K562 (cell line): Measurements from ENCODE around the gene ANKRD65. TPM values are rescaled to one million over a fixed set of nuclear protein-coding genes. Genes with fewer than 3 reads are reported as not detected.

Experiments used
- BACH1 ChIP-seq: fragments of 200-800 bp; sonication (Bioruptor generic); IDR thresholded peaks from 2 replicates; pipeline ENCODE4 v1.6.1; 2016; ENCODE audit warnings: missing genetic modification characterization, missing compliant biosample characterization
- CHCHD3 ChIP-seq: fragments of 250-450 bp; sonication (Bioruptor Pico); IDR thresholded peaks from 2 replicates; pipeline ENCODE4 v2.1.2; 2022; ENCODE audit warnings: mild to moderate bottlenecking
- ERF ChIP-seq: fragments of 450-650 bp; formaldehyde crosslinking; IDR thresholded peaks from 2 replicates; pipeline ENCODE4 v1.4.0; 2020; ENCODE audit warnings: mild to moderate bottlenecking, mixed read lengths
- ESRRA ChIP-seq: fragments of 450-650 bp; IDR thresholded peaks from 2 replicates; pipeline ENCODE4 v1.6.1; 2014; ENCODE audit warnings: low read depth, mild to moderate bottlenecking, moderate library complexity, borderline replicate concordance
- GABPA ChIP-seq: fragments of 200-800 bp; sonication (Bioruptor generic); conservative IDR thresholded peaks from 2 replicates; pipeline ENCODE4 v1.6.1; 2016; ENCODE audit warnings: low read depth, missing genetic modification characterization, missing compliant biosample characterization
- GATAD2B ChIP-seq: fragments of 450-650 bp; IDR thresholded peaks from 2 replicates; pipeline ENCODE4 v1.6.1; 2017; ENCODE audit warnings: mild to moderate bottlenecking, borderline replicate concordance
- HCFC1 ChIP-seq: IDR thresholded peaks from 2 replicates; pipeline ENCODE4 v1.6.1; 2012; ENCODE audit warnings: low read depth, low read length, improper control_type of control experiment
- HDAC6 ChIP-seq: IDR thresholded peaks from 2 replicates; pipeline ENCODE4 v1.6.1; 2012; ENCODE audit warnings: low read depth, mild to moderate bottlenecking, control low read depth, inconsistent platforms, low read length, moderate library complexity
- HNRNPLL ChIP-seq: fragments of 200-400 bp; formaldehyde crosslinking; IDR thresholded peaks from 2 replicates; pipeline ENCODE4 v1.6.1; 2017; ENCODE audit warnings: low read length, low read depth, mild to moderate bottlenecking; ENCODE audit not compliant: poor library complexity, severe bottlenecking
- KDM1A ChIP-seq, 2 experiments: fragments of 450-650 bp; IDR thresholded peaks; 2 replicates each; pipeline ENCODE4 v1.6.1; 2016; ENCODE audit warnings: mild to moderate bottlenecking in 2 of 2
- MAFF ChIP-seq: IDR thresholded peaks from 2 replicates; pipeline ENCODE4 v1.6.1; 2012; ENCODE audit warnings: low read length, improper control_type of control experiment
- NEUROD1 ChIP-seq: fragments of 150-350 bp; IDR thresholded peaks from 2 replicates; pipeline ENCODE4 v1.6.1; 2014; ENCODE audit warnings: borderline replicate concordance, low read length, low read depth; ENCODE audit not compliant: partially characterized antibody
- PML ChIP-seq: IDR thresholded peaks from 2 replicates; pipeline ENCODE4 v1.6.1; 2012; ENCODE audit warnings: low read length, inconsistent platforms
- PYGO2 ChIP-seq: fragments of 450-650 bp; IDR thresholded peaks from 2 replicates; pipeline ENCODE4 v1.6.1; 2016; ENCODE audit warnings: mild to moderate bottlenecking, missing genetic modification characterization, moderate library complexity, missing compliant biosample characterization
- RAD21 ChIP-seq, 2 experiments: fragments of 250-450 bp in 1 of 2; fragments of 450-650 bp in 1 of 2; sonication (Bioruptor Pico) in 1 of 2; formaldehyde crosslinking in 1 of 2; IDR thresholded peaks in 1 of 2; conservative IDR thresholded peaks in 1 of 2; 2 replicates each; pipeline versions ENCODE4 v1.4.0 to v1.8.0; 2020 to 2022; ENCODE audit warnings: mild to moderate bottlenecking in 2 of 2, moderate library complexity in 1 of 2
- RAD51 ChIP-seq: fragments of 450-650 bp; IDR thresholded peaks from 2 replicates; pipeline ENCODE4 v1.7.1; 2016; ENCODE audit warnings: low read depth, mild to moderate bottlenecking, borderline replicate concordance
- RFX7 ChIP-seq: fragments of 250-450 bp; sonication (Bioruptor Pico); IDR thresholded peaks from 2 replicates; pipeline ENCODE4 v1.5.1; 2021; ENCODE audit warnings: mild to moderate bottlenecking
- SMARCE1 ChIP-seq: fragments of 450-650 bp; IDR thresholded peaks from 2 replicates; pipeline ENCODE4 v1.7.1; 2016; ENCODE audit warnings: mild to moderate bottlenecking
- SREBF1 ChIP-seq: fragments of 150-350 bp; IDR thresholded peaks from 2 replicates; pipeline ENCODE4 v1.6.1; 2014; ENCODE audit warnings: antibody characterized with exemption, low read depth, low read length, borderline replicate concordance
- WHSC1 ChIP-seq: IDR thresholded peaks from one replicate; pipeline ENCODE4 v1.6.1; 2012; ENCODE audit warnings: low read length, control low read depth, inconsistent platforms
- ZFPM2 ChIP-seq: fragments of 250-450 bp; sonication (Bioruptor Pico); IDR thresholded peaks from 2 replicates; pipeline ENCODE4 v1.5.1; 2022; ENCODE audit warnings: mild to moderate bottlenecking
- ZNF274 ChIP-seq: IDR thresholded peaks from 2 replicates; pipeline ENCODE4 v1.6.1; 2011; ENCODE audit warnings: low read depth, mild to moderate bottlenecking, low read length, moderate library complexity, borderline replicate concordance
- ZNF41 ChIP-seq: fragments of 250-450 bp; sonication (Bioruptor Pico); conservative IDR thresholded peaks from 2 replicates; pipeline ENCODE4 v1.4.0; 2020; ENCODE audit warnings: mild to moderate bottlenecking
- ZNF57 ChIP-seq: fragments of 450-650 bp; formaldehyde crosslinking; IDR thresholded peaks from 2 replicates; pipeline ENCODE4 v1.4.0; 2020; ENCODE audit warnings: mild to moderate bottlenecking, moderate library complexity
- ZNF75A ChIP-seq: fragments of 450-650 bp; formaldehyde crosslinking; IDR thresholded peaks from 2 replicates; pipeline ENCODE4 v1.4.0; 2020; ENCODE audit warnings: mild to moderate bottlenecking
- polyA plus RNA-seq, 8 experiments: library from polyadenylated mRNA; depleted of rRNA in 4 of 8; stranded (reverse) in 5 of 8; unstranded in 3 of 8; fragments of >200 nt; fragmentation: Nextera tagmentation in 2 of 8; fragmentation: Illumina TruSeq in 1 of 8; extraction: Ambion mirVana in 2 of 8; extraction: Trizol in 1 of 8; gene quantifications; 2 replicates each; pipeline versions ENCODE4 v1.2.1 to v1.2.3, GENCODE V29; 2011 to 2014; ENCODE audit warnings: inconsistent platforms in 1 of 8, missing spikeins in 1 of 8
- total RNA-seq, 7 experiments: library from RNA; depleted of rRNA in 6 of 7; stranded (reverse); fragments of >200 nt in 6 of 7; fragmentation: Illumina TruSeq in 2 of 7; extraction: Trizol in 2 of 7; gene quantifications; 2 replicates each; pipeline versions ENCODE4 v1.2.1 to v1.2.3, GENCODE V29; 2011 to 2021; ENCODE audit warnings: low replicate concordance in 1 of 7
- TF ChIP-seq, protein P1 (sequence below), 2 experiments: IDR thresholded peaks; 2 replicates each; pipeline ENCODE4 v1.6.1; 2011; ENCODE audit warnings: borderline replicate concordance in 1 of 2, control low read depth in 1 of 2, low read depth in 1 of 2, low read length in 1 of 2, mild to moderate bottlenecking in 1 of 2, mixed read lengths in 1 of 2, moderate library complexity in 1 of 2; ENCODE audit not compliant: insufficient read depth in 1 of 2, insufficient read length in 1 of 2, poor library complexity in 1 of 2, severe bottlenecking in 1 of 2; ENCODE audit errors: extremely low read depth in 1 of 2
- TF ChIP-seq, protein P2 (sequence below): fragments of 450-650 bp; IDR thresholded peaks from 2 replicates; pipeline ENCODE4 v1.6.1; 2017; ENCODE audit warnings: mild to moderate bottlenecking, moderate library complexity
- TF ChIP-seq, protein P3 (sequence below): IDR thresholded peaks from 2 replicates; pipeline ENCODE4 v1.6.1; 2011; ENCODE audit not compliant: insufficient read length; ENCODE audit errors: extremely low read depth

Gene ANKRD65
- total and polyA plus RNA-seq, 9 of the 15 experiments (the other 6 are each of a cell fraction or from before 2014, with no cell fraction given): not detected

DNA sequence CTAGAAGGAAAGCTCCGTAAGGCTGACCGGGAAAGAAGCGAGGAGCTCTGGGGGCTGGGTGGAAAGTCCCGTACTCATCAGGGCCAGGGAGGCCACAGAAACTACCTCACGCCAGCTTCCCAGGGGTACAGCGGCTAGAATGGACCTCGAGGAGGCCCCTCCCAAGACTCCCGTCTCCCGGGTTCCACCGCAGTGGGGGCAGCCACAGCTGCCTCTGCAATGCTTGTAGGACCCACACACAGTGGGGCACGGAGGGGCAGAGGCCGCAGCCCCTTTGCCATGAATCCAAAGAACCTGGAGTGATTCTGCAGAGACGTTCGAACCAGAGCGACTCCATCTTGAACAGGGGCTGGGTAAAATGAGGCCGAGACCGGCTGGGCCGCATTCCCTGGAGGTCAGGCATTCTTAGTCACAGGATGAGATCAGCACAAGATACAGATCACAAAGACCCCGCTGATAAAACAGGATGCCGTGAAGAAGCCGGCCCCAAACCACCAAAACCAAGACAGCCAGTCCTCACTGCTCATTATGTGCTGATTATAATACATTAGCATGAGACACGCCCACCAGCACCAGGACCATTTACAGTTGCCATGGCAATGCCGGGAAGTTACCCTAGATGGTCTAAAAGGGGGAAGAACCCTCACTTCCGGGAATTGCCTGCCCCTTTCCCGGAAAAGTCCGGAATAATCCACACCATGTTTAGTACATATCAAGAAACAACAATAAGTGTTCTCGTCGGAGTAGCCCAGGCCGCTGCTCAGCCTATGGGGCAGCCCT is 1.6 kb upstream of the ANKRD65 start (continued):
- no peak for TF ChIP-seq RFX7
- TF ChIP-seq PYGO2 (tag): peak; percentile 86; the same call in 1 of the 2 replicates
- TF ChIP-seq ZNF57: no peak
- no peak for TF ChIP-seq HNRNPLL
- TF ChIP-seq, protein P1, sequence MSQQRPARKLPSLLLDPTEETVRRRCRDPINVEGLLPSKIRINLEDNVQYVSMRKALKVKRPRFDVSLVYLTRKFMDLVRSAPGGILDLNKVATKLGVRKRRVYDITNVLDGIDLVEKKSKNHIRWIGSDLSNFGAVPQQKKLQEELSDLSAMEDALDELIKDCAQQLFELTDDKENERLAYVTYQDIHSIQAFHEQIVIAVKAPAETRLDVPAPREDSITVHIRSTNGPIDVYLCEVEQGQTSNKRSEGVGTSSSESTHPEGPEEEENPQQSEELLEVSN (IDR thresholded peaks at IDR 0.05; ENCODE audit: borderline replicate concordance in 1 of 2, extremely low read depth in 1 of 2, insufficient read depth in 1 of 2, insufficient read length in 1 of 2, low read depth in 1 of 2, low read length in 1 of 2, poor library complexity in 1 of 2, severe bottlenecking in 1 of 2): no peak
- no peak; the same call in 1 of the 2 replicates for TF ChIP-seq GABPA (tag)
- no peak for TF ChIP-seq ZNF274
- TF ChIP-seq ZNF75A (CRISPR knock-in tag): no peak
- TF ChIP-seq, protein P2, sequence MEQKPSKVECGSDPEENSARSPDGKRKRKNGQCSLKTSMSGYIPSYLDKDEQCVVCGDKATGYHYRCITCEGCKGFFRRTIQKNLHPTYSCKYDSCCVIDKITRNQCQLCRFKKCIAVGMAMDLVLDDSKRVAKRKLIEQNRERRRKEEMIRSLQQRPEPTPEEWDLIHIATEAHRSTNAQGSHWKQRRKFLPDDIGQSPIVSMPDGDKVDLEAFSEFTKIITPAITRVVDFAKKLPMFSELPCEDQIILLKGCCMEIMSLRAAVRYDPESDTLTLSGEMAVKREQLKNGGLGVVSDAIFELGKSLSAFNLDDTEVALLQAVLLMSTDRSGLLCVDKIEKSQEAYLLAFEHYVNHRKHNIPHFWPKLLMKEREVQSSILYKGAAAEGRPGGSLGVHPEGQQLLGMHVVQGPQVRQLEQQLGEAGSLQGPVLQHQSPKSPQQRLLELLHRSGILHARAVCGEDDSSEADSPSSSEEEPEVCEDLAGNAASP: no peak
- no peak for TF ChIP-seq WHSC1
- peak; percentile 84; the same call in 1 of the 2 replicates for TF ChIP-seq BACH1 (tag)
- TF ChIP-seq RAD51: no peak
- TF ChIP-seq PML: no peak
- TF ChIP-seq SREBF1: no peak
- TF ChIP-seq SMARCE1: no peak
- no peak for TF ChIP-seq GATAD2B
- TF ChIP-seq ZNF41: peak; percentile 85
- no peak for TF ChIP-seq ESRRA
- TF ChIP-seq RAD21 (CRISPR knock-in tag; conservative IDR thresholded peaks at IDR 0.05 in 1 of 2, IDR thresholded peaks at IDR 0.05 in 1 of 2): no peak
- TF ChIP-seq HCFC1: no peak
- no peak for TF ChIP-seq MAFF
- TF ChIP-seq KDM1A (IDR thresholded peaks at IDR 0.05): no peak
- TF ChIP-seq HDAC6: no peak
- no peak; the same call in 1 of the 2 replicates for TF ChIP-seq ERF (CRISPR knock-in tag)
- TF ChIP-seq, protein P3, sequence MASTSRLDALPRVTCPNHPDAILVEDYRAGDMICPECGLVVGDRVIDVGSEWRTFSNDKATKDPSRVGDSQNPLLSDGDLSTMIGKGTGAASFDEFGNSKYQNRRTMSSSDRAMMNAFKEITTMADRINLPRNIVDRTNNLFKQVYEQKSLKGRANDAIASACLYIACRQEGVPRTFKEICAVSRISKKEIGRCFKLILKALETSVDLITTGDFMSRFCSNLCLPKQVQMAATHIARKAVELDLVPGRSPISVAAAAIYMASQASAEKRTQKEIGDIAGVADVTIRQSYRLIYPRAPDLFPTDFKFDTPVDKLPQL: no peak
- no peak for TF ChIP-seq NEUROD1
- TF ChIP-seq ZFPM2: no peak
- TF ChIP-seq CHCHD3 (CRISPR knock-in tag): no peak
